Measurements from ENCODE around the gene KDM3B.
"Not testable (repeated sequence)": the region's sequence is repeated elsewhere in the genome, so short reads cannot be mapped to it uniquely, and the experiment has no call there.

Gene KDM3B

DNA sequence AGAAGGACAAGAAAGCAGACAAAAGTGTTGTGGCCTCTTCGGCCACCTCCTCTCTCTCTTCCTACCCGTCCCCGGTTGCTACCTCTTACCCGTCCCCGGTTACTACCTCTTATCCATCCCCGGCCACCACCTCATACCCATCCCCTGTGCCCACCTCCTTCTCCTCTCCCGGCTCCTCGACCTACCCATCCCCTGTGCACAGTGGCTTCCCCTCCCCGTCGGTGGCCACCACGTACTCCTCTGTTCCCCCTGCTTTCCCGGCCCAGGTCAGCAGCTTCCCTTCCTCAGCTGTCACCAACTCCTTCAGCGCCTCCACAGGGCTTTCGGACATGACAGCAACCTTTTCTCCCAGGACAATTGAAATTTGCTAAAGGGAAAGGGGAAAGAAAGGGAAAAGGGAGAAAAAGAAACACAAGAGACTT, 115.2 kb downstream of the KDM3B start:
- no peak for FAIRE-seq

DNA sequence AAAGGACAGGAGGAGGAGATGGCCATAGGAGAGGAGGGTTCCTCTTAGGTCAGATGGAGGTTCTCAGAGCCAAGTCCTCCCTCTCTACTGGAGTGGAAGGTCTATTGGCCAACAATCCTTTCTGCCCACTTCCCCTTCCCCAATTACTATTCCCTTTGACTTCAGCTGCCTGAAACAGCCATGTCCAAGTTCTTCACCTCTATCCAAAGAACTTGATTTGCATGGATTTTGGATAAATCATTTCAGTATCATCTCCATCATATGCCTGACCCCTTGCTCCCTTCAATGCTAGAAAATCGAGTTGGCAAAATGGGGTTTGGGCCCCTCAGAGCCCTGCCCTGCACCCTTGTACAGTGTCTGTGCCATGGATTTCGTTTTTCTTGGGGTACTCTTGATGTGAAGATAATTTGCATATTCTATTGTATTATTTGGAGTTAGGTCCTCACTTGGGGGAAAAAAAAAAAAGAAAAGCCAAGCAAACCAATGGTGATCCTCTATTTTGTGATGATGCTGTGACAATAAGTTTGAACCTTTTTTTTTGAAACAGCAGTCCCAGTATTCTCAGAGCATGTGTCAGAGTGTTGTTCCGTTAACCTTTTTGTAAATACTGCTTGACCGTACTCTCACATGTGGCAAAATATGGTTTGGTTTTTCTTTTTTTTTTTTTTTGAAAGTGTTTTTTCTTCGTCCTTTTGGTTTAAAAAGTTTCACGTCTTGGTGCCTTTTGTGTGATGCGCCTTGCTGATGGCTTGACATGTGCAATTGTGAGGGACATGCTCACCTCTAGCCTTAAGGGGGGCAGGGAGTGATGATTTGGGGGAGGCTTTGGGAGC, 115.9 kb downstream of the KDM3B start:
- no peak for FAIRE-seq

GRCh38 chr5:138468966-138469539, 116.6 kb downstream of the KDM3B start:
- no peak for FAIRE-seq

DNA sequence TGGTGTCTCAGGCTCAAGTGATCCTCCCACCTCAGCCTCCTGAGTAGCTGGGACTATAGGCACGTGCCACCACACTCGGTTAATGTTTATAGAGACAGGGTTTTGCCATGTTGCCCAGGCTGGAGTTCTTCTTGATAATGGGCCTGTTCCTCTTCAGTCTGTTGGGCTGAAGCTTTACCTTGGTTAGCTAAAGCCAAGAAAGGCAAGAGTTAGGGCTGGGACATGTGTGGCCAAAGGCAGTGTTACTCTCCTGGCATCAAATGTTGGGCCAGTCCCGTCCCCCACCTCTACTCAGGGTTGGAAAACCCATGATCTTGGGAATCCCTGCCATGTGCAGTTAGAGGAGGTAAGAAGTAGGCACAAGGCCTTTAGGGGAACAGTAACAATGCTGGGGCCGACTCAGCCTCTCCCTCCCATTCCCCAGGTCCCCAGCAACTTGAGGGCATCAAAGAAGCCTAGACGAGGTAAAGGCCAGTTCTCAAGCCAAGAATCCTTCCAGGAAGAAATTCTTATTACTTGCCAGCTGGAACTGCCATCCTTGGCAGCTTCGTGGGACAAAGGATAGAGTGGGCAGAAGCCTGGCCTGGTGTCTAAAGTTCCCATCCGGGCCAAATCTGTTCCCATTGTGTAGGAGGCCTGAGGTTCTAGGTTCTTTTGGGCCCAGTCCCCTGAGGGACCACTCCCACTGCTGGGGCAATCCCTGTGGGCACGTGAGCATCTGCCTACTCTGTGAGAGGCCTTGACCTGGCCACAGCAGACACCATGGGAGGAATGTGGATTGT, 117.2 kb downstream of the KDM3B start:
- no peak for FAIRE-seq

GRCh38 chr5:138470322-138471051, 118.0 kb downstream of the KDM3B start:
- no peak for FAIRE-seq

DNA sequence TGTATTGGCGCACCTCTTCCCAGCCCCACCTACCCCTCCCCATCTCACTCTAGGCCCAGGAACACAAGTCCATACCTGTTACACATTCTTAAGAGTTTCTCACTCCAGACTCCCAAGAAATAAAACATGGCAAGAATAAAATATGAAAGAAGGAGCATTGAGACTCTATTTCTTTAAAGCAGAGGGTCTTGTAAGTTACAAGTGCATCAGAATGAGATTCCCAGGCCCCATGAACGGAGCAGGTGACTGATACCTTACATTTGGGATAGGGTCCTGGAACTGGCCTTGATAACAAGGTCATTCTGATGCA, 118.5 kb downstream of the KDM3B start:
- no peak for FAIRE-seq

DNA sequence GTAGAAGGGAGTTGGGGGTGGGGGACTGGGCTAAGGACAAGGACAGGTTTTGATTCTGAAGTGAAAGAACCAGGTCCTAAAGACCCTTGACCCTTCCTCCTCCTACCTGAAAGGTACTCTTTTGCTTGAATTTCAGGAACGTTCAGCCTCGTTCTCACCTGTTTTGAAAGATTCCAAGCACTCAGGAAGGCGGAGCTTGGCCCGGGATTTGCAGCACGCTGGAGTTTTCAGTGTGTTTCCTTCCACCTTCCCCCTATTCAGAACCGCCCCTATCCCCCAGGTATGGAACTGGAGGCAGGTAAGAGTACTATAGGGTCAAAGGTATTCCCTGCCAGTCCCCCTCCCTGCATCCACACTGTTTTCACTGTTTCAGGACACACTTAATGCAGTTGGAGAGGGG, 119.9 kb downstream of the KDM3B start:
- no peak for FAIRE-seq

GRCh38 chr5:138473151-138473550, 120.7 kb downstream of the KDM3B start:
- FAIRE-seq: not testable (repeated sequence)

DNA sequence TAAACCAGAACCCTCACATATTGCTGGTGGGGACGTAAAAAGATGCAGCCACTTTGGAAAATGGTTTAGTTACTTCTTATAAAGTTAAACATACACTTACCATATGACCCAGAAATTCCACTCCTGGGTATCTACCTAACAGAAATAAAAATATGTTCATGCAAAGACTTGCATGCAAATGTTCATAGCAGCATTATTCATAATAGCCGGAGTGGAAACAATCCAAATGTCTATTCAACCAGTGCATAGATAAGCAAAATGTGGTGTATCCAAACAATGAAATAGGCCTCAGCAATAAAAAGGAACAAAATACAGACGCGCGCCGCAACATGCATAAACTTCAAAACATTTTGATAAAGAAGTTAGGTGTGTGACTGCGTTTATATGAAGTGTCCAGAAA, 124.4 kb downstream of the KDM3B start:
- FAIRE-seq: no peak

DNA sequence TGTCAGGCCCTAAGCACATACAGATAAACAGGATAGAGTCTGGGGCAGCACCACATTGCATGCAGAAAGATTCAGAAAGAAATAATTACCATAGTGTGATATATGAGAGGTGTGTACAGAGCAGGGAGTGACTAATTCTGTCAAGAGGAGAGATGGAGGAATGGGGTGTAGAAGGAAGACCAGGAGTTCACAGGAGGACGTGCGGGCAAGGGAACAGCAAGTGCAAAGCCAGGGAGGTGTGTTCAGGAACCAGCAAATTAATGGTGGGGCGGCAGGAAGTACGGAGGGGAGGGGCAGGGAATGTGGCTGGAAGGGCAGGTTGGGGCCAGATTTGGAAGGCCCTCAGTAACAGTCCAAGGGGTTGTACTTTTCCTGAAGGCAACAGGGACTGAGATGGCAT, 130.2 kb downstream of the KDM3B start:
- no peak for FAIRE-seq
